Ovary (tissue), 9 donors: ENCODE data around the gene TVP23A. TPM values are rescaled to one million over a fixed set of nuclear protein-coding genes. Genes with fewer than 3 reads are reported as not detected.

ENCODE experiments used
- DNase-seq, 5 donors: peaks; one replicate each; pipeline ENCODE4 v3.0.0-alpha.2; 2019 to 2020
- H3K27ac ChIP-seq, 2 donors: fragments of 200-600 bp; one replicate each; pipeline versions ENCODE4 v1.5.1 to v1.8.0; 2019 to 2022
- H3K27me3 ChIP-seq: fragments of 200-600 bp; one replicate; pipeline ENCODE4 v1.8.0; 2022
- H3K36me3 ChIP-seq: fragments of 200-600 bp; sonication (generic); one replicate; pipeline ENCODE4 v1.5.1; 2019
- H3K4me1 ChIP-seq: one replicate; pipeline ENCODE4 v1.8.1; 2013; ENCODE audit warnings: mild to moderate bottlenecking, moderate library complexity; ENCODE audit not compliant: insufficient read depth
- H3K4me3 ChIP-seq: fragments of 200-600 bp; sonication (generic); one replicate; pipeline ENCODE4 v1.5.1; 2017
- H3K9me3 ChIP-seq, 2 donors: fragments of 200-600 bp in 1 of 2; sonication (generic) in 1 of 2; one replicate each; pipeline versions ENCODE4 v1.5.1 to v1.8.1; 2013 to 2019; ENCODE audit warnings: mild to moderate bottlenecking in 1 of 2, moderate library complexity in 1 of 2
- EP300 ChIP-seq: sonication (generic); formaldehyde crosslinking; IDR thresholded peaks from one replicate; pipeline ENCODE4 v1.6.1; 2017; ENCODE audit warnings: antibody characterized with exemption
- POLR2A ChIP-seq: fragments of 450-650 bp; IDR thresholded peaks from one replicate; pipeline ENCODE4 v1.6.1; 2017; ENCODE audit warnings: antibody characterized with exemption, mild to moderate bottlenecking, moderate library complexity
- WGBS, 3 donors: extraction: QIAGEN DNeasy Blood & Tissue Kit in 1 of 3; methylation state at CpG; one replicate each; pipeline versions ENCODE4 v1.1.5 to v1.1.7; 2013 to 2017; 5-methylcytosine and 5-hydroxymethylcytosine counted together
- intact Hi-C, 4 donors: fragments of 100-400 bp; cut with DNase I; formaldehyde crosslinking; loops; one replicate each; pipeline versions ENCODE4 v1.11.0 to v1.15.1; 2022 to 2023
- polyA plus RNA-seq, 2 donors: library from polyadenylated mRNA; stranded (reverse); fragments of 200-250 nt in 1 of 2; fragments of 350-450 nt in 1 of 2; fragmentation: Illumina TruSeq in 1 of 2; extraction: RNeasy Lipid Tissue Mini Kit (QIAGEN cat#74804) in 1 of 2; gene quantifications; one replicate each; pipeline ENCODE4 v1.2.3, GENCODE V29; 2013 to 2014
- small RNA-seq: library from RNA; depleted of rRNA; stranded (forward); fragments of <200 nt; gene quantifications from one replicate; pipeline ENCODE3, GENCODE V24; 2016
- total RNA-seq, 7 donors: library from RNA; depleted of rRNA in 2 of 7; stranded (reverse); fragments of >200 nt in 2 of 7; fragmentation: NEBNext Ultra II Directional in 3 of 7; extraction: Animal tissue kit (Norgen Biotek cat#: 25700) in 3 of 7; gene quantifications; one replicate each; pipeline versions ENCODE4 v1.1.0 to v1.2.4, GENCODE V29; 2016 to 2023
- TF ChIP-seq, protein P1 (sequence below), 3 donors: fragments of 450-650 bp in 2 of 3; fragments of 200-600 bp in 1 of 3; IDR thresholded peaks; one replicate each; pipeline versions ENCODE4 v1.5.1 to v1.8.0; 2016 to 2022; ENCODE audit warnings: antibody characterized with exemption in 3 of 3, mild to moderate bottlenecking in 1 of 3
- donor health status: DM: no; HTN: no; CAD: no; lungs with moderate emphysema.
- donor health status: DM: no; HTN: no; CAD: no.
- donor health status: Bipolar disorder and iron deficiency.
- donor health status: DM: yes; HTN: yes; CAD: no.
- donor health status: DM: no; HTN: no; CAD: no.
- donor health status: DM: yes; HTN: yes; CAD: no.

The TVP23A gene
- total and polyA plus RNA-seq, 9 donors, result 3.2 to 17.1 (median 8.2) TPM

DNA sequence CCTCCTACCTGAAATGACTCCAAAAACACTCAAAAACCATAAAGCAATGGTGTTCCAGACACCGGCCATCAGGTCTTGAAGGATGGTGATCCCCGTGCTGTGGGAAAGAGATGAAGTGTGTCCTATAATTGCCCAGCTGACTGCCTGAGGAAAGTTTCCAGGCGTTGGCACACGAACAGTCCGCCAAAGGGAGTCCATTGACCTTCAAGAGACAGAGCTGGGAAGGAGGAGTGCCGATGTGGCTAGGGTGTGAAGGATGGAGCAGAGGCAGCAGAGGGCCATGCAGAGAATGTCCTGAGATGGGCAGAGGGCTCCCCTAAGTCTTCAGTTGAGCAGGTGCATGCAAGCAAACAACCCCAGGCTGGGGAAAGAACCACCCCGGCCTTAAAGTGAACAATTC lies 86.8 kb downstream of the TVP23A start:
- no peak overlapping the region for H3K4me3 ChIP-seq
- intact Hi-C loops, result no loop called here

DNA sequence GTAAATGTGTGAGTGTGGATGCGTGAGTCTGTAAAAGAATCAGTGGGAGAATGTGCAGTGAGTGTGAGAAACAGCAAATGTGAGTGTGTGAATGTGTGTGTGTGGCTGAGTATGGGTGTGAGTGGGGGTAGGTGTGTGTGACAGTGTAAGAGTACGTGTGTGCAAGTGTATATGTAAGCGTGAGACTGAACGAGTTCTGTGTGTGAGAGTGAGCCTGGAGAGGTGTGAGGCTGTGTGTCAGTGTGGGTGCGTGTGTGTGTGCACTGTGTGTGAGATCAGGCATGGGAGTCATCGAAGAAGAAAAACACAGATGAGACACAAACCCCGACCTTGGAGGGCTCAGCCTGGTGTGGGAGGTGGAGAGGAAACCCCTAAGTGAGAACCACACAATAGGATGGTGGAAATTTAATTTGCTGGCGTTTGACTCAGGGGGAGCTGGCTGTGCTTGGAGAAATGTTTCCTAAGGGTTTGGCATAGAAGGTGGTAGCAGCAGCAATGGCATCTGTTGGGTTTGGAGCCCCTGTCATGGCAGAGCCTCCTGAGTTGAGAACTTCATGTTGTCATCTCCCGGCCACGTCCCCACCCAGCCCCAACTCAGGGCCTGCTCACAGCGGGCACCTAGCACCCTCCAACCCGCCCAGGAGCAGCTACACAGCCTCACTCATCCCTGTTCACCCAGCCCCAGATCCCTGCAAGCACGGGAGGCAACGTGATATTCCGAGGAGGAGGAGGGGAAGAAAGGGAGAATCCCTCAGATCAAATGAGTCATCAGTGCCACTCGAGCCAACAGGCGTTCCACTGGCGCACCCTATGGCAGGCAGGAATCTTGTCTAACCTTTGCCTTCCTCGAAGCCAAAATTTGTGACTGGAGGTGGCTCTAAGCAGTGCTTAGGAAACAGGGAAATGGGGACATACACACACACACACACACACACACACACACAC lies 89.2 kb downstream of the TVP23A start:
- intact Hi-C loops, result no loop called here
- 47 to 53% (median 48%) methylated on average over 19 of the region's 19 CpGs for WGBS, 3 donors
- Histone ChIP-seq H3K4me3 (no peak overlapping the region), H3K36me3 (no peaks in the 10 kb centered on the region), H3K27ac (no peak overlapping the region), H3K27me3 (no peaks in the 10 kb centered on the region), H3K9me3 (no peaks in the 10 kb centered on the region), H3K4me1 (peaks cover 4% of the 10 kb centered on the region)
- DNase-seq, result peak in 1 of 5 donors; percentile 32
- TF ChIP-seq POLR2A (no peak), EP300 (no peak)
- TF ChIP-seq, protein P1, sequence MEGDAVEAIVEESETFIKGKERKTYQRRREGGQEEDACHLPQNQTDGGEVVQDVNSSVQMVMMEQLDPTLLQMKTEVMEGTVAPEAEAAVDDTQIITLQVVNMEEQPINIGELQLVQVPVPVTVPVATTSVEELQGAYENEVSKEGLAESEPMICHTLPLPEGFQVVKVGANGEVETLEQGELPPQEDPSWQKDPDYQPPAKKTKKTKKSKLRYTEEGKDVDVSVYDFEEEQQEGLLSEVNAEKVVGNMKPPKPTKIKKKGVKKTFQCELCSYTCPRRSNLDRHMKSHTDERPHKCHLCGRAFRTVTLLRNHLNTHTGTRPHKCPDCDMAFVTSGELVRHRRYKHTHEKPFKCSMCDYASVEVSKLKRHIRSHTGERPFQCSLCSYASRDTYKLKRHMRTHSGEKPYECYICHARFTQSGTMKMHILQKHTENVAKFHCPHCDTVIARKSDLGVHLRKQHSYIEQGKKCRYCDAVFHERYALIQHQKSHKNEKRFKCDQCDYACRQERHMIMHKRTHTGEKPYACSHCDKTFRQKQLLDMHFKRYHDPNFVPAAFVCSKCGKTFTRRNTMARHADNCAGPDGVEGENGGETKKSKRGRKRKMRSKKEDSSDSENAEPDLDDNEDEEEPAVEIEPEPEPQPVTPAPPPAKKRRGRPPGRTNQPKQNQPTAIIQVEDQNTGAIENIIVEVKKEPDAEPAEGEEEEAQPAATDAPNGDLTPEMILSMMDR (IDR thresholded peaks at IDR 0.05), result no peak

More for the DNA sequence above, 86.8 kb downstream of the TVP23A start:
- no peaks in the 10 kb centered on the region for H3K36me3 ChIP-seq
- no peak overlapping the region for H3K27ac ChIP-seq
- H3K27me3 ChIP-seq, result no peaks in the 10 kb centered on the region
- 75 to 82% (median 80%) methylated on average over 7 of the region's 7 CpGs for WGBS, 3 donors
- TF ChIP-seq EP300, result no peak
- TF ChIP-seq, protein P1 (IDR thresholded peaks at IDR 0.05), result no peak
- TF ChIP-seq POLR2A, result no peak
- DNase-seq, result no peak
- H3K4me1 ChIP-seq, result peaks cover 4% of the 10 kb centered on the region
- no peaks in the 10 kb centered on the region for H3K9me3 ChIP-seq

DNA sequence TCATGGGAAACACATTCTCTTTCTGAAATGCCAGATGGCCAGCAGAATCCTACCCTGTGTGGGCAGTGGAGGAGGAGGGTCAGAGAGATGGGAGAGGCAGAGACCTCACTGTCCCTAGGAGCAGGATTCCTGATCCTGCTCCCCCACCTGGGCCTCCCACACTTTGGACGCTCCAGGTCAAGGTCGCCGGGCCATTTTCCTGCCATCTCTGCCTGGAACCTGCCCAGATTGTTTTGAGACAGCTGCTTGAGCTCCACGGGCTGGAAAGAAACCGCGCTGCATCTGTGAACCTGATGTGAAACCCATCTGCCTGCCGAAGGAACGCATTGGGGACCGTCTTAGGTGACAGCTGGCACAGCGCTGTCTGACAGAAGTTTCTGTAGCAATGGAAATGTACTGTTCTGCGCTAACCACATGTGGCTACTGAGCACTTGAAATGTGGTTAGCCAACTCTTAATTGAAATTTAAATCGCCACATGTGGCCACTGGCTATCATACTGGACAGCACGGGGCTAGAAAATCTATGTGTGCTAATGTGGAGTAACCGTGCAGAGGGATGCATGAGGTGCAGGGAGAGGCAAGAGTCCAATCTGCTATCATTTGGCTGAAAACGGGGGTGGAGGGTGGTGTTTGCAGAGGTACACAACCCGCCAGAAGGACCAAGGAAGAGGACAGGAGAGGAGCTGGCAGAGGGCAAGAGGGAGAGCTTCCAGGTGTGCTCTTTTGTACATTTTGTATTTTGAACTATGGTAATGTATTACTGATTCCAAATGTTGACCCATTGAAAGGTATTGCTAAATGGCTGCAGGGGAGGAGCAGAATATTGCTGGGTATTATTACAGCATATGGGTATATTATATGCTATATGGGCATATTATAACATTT lies 90.3 kb downstream of the TVP23A start:
- DNase-seq, result peak; percentile 55 to 81 (median 70)
- intact Hi-C loops, result no loop called here
- Histone ChIP-seq H3K27me3 (no peaks in the 10 kb centered on the region), H3K36me3 (no peaks in the 10 kb centered on the region), H3K27ac (no peak overlapping the region), H3K4me1 (peaks cover 4% of the 10 kb centered on the region), H3K9me3 (no peaks in the 10 kb centered on the region), H3K4me3 (no peak overlapping the region)
- 7 to 24% (median 9%) methylated on average over 16 of the region's 16 CpGs for WGBS, 3 donors
- no peak for TF ChIP-seq POLR2A
- no peak for TF ChIP-seq EP300
- TF ChIP-seq, protein P1 (IDR thresholded peaks at IDR 0.05), result no peak

Small RNAs within 50 kb of the gene (small RNA-seq; reads per million reads assigned to genes)
- gene MTND4LP24 (not detected), gene MTND6P33 (not detected)

Other genes with a start within 250 kb of the TVP23A start
- gene EMP2, start 238.2 kb downstream of the TVP23A start, total RNA-seq, result 10 to 100 TPM; 38.9 to 97.7 (median 83.0) TPM
- 100 to 1,000 TPM in 1 of 2 donors, 10 to 100 TPM in 1; 43.8 to 114 TPM for gene EMP2, start 238.2 kb downstream of the TVP23A start, polyA plus RNA-seq
- gene TEKT5, start 123.9 kb downstream of the TVP23A start, total RNA-seq, result under 1 TPM in 4 of 7 donors, not detected in 3; 0.28 to 0.90 (median 0.50) TPM
- gene TEKT5, start 123.9 kb downstream of the TVP23A start, polyA plus RNA-seq, result under 1 TPM; 0.30 to 0.45 TPM
- 10 to 100 TPM; 15.1 to 37.4 (median 31.2) TPM for gene NUBP1, start 75.0 kb downstream of the TVP23A start, total RNA-seq
- gene NUBP1, start 75.0 kb downstream of the TVP23A start, polyA plus RNA-seq, result 10 to 100 TPM; 28.2 to 35.6 TPM
- gene CIITA, start 58.4 kb upstream of the TVP23A start, total RNA-seq, result 10 to 100 TPM in 3 of 7 donors, 1 to 10 TPM in 4; 2.9 to 19.9 (median 7.2) TPM
- gene CIITA, start 58.4 kb upstream of the TVP23A start, polyA plus RNA-seq, result 10 to 100 TPM in 1 of 2 donors, 1 to 10 TPM in 1; 3.8 to 17.8 TPM
- gene DEXI, start 123.7 kb upstream of the TVP23A start, total RNA-seq, result 10 to 100 TPM; 26.5 to 73.4 (median 49.7) TPM
- gene DEXI, start 123.7 kb upstream of the TVP23A start, polyA plus RNA-seq, result 10 to 100 TPM; 31.3 to 43.6 TPM
- 10 to 100 TPM; 13.8 to 28.1 (median 18.1) TPM for gene CLEC16A, start 125.8 kb upstream of the TVP23A start, total RNA-seq
- 10 to 100 TPM in 1 of 2 donors, 1 to 10 TPM in 1; 6.4 to 13.0 TPM for gene CLEC16A, start 125.8 kb upstream of the TVP23A start, polyA plus RNA-seq